ENCODE measurements around the gene ELL.

The ELL gene

GRCh38 chr19:18450931-18451836 is 70.7 kb downstream of the ELL start:
- Histone ChIP-seq H3K9ac (ENCODE audit: low read depth, low read length) (no peak overlapping the region), H3K4me3 (ENCODE audit: low read length) (no peak overlapping the region), H3K9me3 (ENCODE audit: insufficient read depth, low read depth, low read length) (no peaks in the 10 kb centered on the region), H3K27me3 (ENCODE audit: insufficient read depth, low read length) (no peaks in the 10 kb centered on the region), H3K36me3 (ENCODE audit: insufficient read depth, low read length) (peaks cover 23% of the 10 kb centered on the region), H3K4me1 (ENCODE audit: insufficient read depth, low read length) (no peaks in the 10 kb centered on the region), H3K27ac (ENCODE audit: low read depth, low read length) (no peak overlapping the region)
- WGBS = 57% methylated on average over 26 of the region's 26 CpGs

- Histone ChIP-seq H3K4me1 (ENCODE audit: insufficient read depth, low read length) (no peaks in the 10 kb centered on the region), H3K27ac (ENCODE audit: low read depth, low read length) (no peak overlapping the region), H3K27me3 (ENCODE audit: insufficient read depth, low read length) (no peaks in the 10 kb centered on the region), H3K9ac (ENCODE audit: low read depth, low read length) (no peak overlapping the region), H3K36me3 (ENCODE audit: insufficient read depth, low read length) (peaks cover 23% of the 10 kb centered on the region), H3K9me3 (ENCODE audit: insufficient read depth, low read depth, low read length) (no peaks in the 10 kb centered on the region), H3K4me3 (ENCODE audit: low read length) (no peak overlapping the region)
- WGBS = 90% methylated on average over 33 of the region's 33 CpGs
These were observed 71.6 kb downstream of the ELL start for GRCh38 chr19:18450021-18450930.

- no peak overlapping the region for H3K4me3 ChIP-seq (ENCODE audit: low read length)
- H3K9ac ChIP-seq (ENCODE audit: low read depth, low read length) = no peak overlapping the region
- peaks cover 28% of the 10 kb centered on the region for H3K36me3 ChIP-seq (ENCODE audit: insufficient read depth, low read length)
- no peaks in the 10 kb centered on the region for H3K9me3 ChIP-seq (ENCODE audit: insufficient read depth, low read depth, low read length)
- H3K27ac ChIP-seq (ENCODE audit: low read depth, low read length) = no peak overlapping the region
- no peaks in the 10 kb centered on the region for H3K4me1 ChIP-seq (ENCODE audit: insufficient read depth, low read length)
- no peaks in the 10 kb centered on the region for H3K27me3 ChIP-seq (ENCODE audit: insufficient read depth, low read length)
- WGBS = 96% methylated on average over 14 of the region's 14 CpGs
These were observed 72.3 kb downstream of the ELL start for GRCh38 chr19:18449552-18449951.

GRCh38 chr19:18446811-18447359 is 75.0 kb downstream of the ELL start:
- H3K9ac ChIP-seq (ENCODE audit: low read depth, low read length) = no peak overlapping the region
- no peaks in the 10 kb centered on the region for H3K9me3 ChIP-seq (ENCODE audit: insufficient read depth, low read depth, low read length)
- no peak overlapping the region for H3K27ac ChIP-seq (ENCODE audit: low read depth, low read length)
- no peaks in the 10 kb centered on the region for H3K4me1 ChIP-seq (ENCODE audit: insufficient read depth, low read length)
- 90% methylated on average over 12 of the region's 12 CpGs for WGBS
- H3K36me3 ChIP-seq (ENCODE audit: insufficient read depth, low read length) = peaks cover 39% of the 10 kb centered on the region
- H3K4me3 ChIP-seq (ENCODE audit: low read length) = no peak overlapping the region
- no peaks in the 10 kb centered on the region for H3K27me3 ChIP-seq (ENCODE audit: insufficient read depth, low read length)

DNA sequence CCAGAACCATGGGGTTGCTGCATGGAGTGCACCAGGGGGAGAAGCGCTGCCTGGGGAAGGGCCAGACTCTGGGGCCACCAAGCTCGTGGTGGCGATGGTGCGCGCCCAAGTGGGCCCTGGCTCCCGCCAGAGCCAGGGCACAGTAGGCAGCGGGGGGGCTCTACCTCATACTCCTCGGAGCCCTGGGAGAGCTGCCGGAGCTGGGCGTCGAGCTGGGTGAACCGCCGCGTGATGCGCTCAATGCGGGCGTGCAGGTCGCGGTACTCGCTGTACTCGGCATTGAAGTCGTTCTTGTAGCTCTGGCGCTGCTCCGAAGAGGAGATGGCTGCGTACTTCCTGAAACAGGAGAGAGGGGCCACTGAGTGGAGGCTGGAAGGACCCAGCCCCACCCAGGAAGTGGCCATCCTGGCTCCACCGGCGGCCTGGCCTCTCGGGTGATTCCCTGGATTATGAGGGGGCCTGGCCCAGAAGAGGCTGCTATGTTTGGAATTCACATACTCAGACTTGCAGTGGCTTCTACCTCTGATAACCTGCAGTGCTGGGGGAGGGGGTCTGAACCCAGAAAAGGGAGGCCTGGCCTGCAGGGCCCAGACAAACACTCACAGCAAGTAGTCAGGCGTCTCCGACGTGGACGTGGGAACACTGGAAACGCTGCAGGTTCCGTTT is 75.6 kb downstream of the ELL start:
- H3K36me3 ChIP-seq (ENCODE audit: insufficient read depth, low read length) = peaks cover 39% of the 10 kb centered on the region
- WGBS = 97% methylated on average over 34 of the region's 34 CpGs

DNA sequence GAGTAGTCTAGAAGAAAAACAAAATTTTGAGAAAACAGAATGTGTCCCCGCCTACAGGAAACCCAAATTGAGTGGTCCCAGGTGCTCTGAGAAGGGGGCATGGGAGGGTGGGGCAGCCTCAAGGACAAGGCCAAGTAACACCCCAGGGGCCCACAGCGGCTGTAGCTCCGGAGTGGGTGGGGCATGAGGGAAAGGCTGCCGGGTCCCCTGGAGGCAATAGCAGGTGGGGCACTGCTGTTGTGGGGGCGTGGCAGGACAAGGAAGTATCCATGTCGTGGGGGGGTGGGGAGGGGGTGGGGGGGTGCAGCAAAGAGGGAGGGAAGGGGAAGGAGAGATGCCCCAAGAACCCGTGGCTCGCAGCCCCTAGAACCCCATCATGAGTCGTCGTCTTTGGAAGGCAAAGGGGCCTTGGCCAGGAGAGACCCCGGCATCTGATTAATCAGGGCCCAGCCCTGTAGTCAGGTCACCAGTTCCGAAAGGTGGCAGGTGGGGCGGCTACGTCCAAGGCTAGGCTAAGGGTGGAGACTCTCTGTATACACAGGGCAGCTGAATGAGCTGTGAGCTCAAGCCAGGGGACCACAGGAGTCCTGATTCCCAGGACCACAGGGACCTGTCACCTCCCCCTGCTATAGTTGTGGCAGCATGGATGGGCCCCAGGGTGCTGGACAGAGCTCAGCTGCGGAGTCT is 76.5 kb downstream of the ELL start:
- Histone ChIP-seq H3K9ac (ENCODE audit: low read depth, low read length) (no peak overlapping the region), H3K36me3 (ENCODE audit: insufficient read depth, low read length) (peaks cover 38% of the 10 kb centered on the region), H3K4me1 (ENCODE audit: insufficient read depth, low read length) (no peaks in the 10 kb centered on the region), H3K4me3 (ENCODE audit: low read length) (no peak overlapping the region), H3K9me3 (ENCODE audit: insufficient read depth, low read depth, low read length) (no peaks in the 10 kb centered on the region), H3K27ac (ENCODE audit: low read depth, low read length) (no peak overlapping the region), H3K27me3 (ENCODE audit: insufficient read depth, low read length) (no peaks in the 10 kb centered on the region)
- 83% methylated on average over 15 of the region's 15 CpGs for WGBS

More for the DNA sequence above, 75.6 kb downstream of the ELL start:
- Histone ChIP-seq H3K9me3 (ENCODE audit: insufficient read depth, low read depth, low read length) (no peaks in the 10 kb centered on the region), H3K9ac (ENCODE audit: low read depth, low read length) (no peak overlapping the region), H3K27ac (ENCODE audit: low read depth, low read length) (no peak overlapping the region), H3K4me3 (ENCODE audit: low read length) (no peak overlapping the region), H3K27me3 (ENCODE audit: insufficient read depth, low read length) (no peaks in the 10 kb centered on the region), H3K4me1 (ENCODE audit: insufficient read depth, low read length) (no peaks in the 10 kb centered on the region)

DNA sequence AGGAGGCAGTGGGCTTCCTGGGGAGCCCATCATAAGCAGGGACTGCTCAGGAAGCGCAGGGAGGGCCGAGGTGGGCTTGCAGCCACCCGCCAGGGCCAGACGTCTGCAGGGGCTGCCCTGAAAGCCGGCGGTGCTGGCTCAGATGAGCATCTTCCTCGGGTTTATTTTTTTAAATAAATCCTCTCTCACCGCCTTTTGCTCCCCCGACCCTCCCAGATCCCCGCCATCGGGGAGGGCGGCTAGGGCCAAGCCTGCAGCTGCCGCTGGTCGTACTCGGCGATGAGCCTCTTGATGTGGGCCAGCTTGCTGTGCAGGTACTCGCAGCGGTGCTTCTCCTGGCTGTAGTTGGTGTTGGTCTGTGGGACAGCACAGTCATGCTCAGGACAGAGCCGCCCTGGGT is 77.4 kb downstream of the ELL start:
- no peak overlapping the region for H3K9ac ChIP-seq (ENCODE audit: low read depth, low read length)
- H3K4me1 ChIP-seq (ENCODE audit: insufficient read depth, low read length) = peaks cover 4% of the 10 kb centered on the region; the same call in 1 of the 2 replicates
- H3K9me3 ChIP-seq (ENCODE audit: insufficient read depth, low read depth, low read length) = no peaks in the 10 kb centered on the region
- no peak overlapping the region for H3K4me3 ChIP-seq (ENCODE audit: low read length)
- WGBS = 96% methylated on average over 19 of the region's 19 CpGs
- no peaks in the 10 kb centered on the region for H3K27me3 ChIP-seq (ENCODE audit: insufficient read depth, low read length)
- no peak overlapping the region for H3K27ac ChIP-seq (ENCODE audit: low read depth, low read length)
- H3K36me3 ChIP-seq (ENCODE audit: insufficient read depth, low read length) = peaks cover 29% of the 10 kb centered on the region

DNA sequence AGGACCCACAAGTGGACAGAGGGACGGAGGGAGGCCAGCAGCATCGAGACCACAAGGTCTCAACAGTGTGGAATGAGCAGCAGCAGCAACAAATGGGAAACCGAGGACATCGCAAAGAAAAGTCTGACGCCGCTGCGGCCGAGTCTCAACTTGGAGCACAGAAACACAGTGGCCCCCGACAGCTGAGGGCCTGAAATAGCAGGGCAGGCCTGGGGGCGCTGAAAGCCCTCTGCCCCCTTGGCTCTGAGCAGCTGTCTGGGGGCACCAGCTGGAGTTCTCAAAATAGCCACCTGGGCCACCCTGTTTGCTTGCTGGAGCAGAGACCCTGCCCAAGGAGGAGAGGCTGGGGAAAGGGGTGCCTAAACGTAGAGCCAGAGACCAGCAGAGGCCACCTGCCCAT is 78.0 kb downstream of the ELL start:
- 95% methylated on average over 11 of the region's 11 CpGs for WGBS
- Histone ChIP-seq H3K9me3 (ENCODE audit: insufficient read depth, low read depth, low read length) (no peaks in the 10 kb centered on the region), H3K4me1 (ENCODE audit: insufficient read depth, low read length) (peaks cover 11% of the 10 kb centered on the region; the same call in 1 of the 2 replicates), H3K27ac (ENCODE audit: low read depth, low read length) (no peak overlapping the region), H3K36me3 (ENCODE audit: insufficient read depth, low read length) (peaks cover 25% of the 10 kb centered on the region), H3K4me3 (ENCODE audit: low read length) (no peak overlapping the region), H3K27me3 (ENCODE audit: insufficient read depth, low read length) (no peaks in the 10 kb centered on the region), H3K9ac (ENCODE audit: low read depth, low read length) (no peak overlapping the region)

DNA sequence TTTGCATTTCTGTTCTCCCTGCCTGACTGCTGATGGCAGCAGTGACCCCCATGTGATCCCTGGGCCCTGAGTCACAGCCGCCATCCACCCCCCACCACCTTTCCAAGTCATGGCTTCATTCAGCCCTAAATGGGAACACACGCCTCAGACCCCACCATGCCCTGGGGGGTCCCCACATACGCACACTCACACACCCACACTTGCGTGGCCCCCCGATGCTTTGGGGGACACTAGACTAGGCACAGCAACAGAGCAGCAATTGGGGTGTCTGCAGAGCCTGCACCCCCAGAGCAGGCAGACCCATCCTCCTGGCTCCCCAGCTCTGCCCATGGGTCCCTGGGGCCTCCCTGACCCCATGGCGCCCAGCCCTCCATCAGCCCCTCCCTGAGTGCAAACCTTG is 78.5 kb downstream of the ELL start:
- Histone ChIP-seq H3K27ac (ENCODE audit: low read depth, low read length) (no peak overlapping the region), H3K4me3 (ENCODE audit: low read length) (no peak overlapping the region), H3K9ac (ENCODE audit: low read depth, low read length) (no peak overlapping the region), H3K36me3 (ENCODE audit: insufficient read depth, low read length) (peaks cover 23% of the 10 kb centered on the region), H3K4me1 (ENCODE audit: insufficient read depth, low read length) (peaks cover 15% of the 10 kb centered on the region), H3K27me3 (ENCODE audit: insufficient read depth, low read length) (no peaks in the 10 kb centered on the region), H3K9me3 (ENCODE audit: insufficient read depth, low read depth, low read length) (no peaks in the 10 kb centered on the region)
- WGBS = 93% methylated on average over 6 of the region's 6 CpGs

GRCh38 chr19:18442941-18443340 is 78.9 kb downstream of the ELL start:
- peaks cover 19% of the 10 kb centered on the region for H3K4me1 ChIP-seq (ENCODE audit: insufficient read depth, low read length)
- no peak overlapping the region for H3K9ac ChIP-seq (ENCODE audit: low read depth, low read length)
- no peak overlapping the region for H3K27ac ChIP-seq (ENCODE audit: low read depth, low read length)
- no peaks in the 10 kb centered on the region for H3K27me3 ChIP-seq (ENCODE audit: insufficient read depth, low read length)
- H3K4me3 ChIP-seq (ENCODE audit: low read length) = no peak overlapping the region
- H3K36me3 ChIP-seq (ENCODE audit: insufficient read depth, low read length) = peaks cover 21% of the 10 kb centered on the region
- H3K9me3 ChIP-seq (ENCODE audit: insufficient read depth, low read depth, low read length) = no peaks in the 10 kb centered on the region
- WGBS = 93% methylated on average over 12 of the region's 12 CpGs
